ENCODE data around the gene NDUFS4.
"Not testable (repeated sequence)": the region's sequence is repeated elsewhere in the genome, so short reads cannot be mapped to it uniquely, and the experiment has no call there.

The NDUFS4 gene

GRCh38 chr5:53560506-53561191 is at the start of gene NDUFS4:
NDUFS4 (plus strand) TSS chr5:53560639; CDS start chr5:53560663, 24 bp downstream.
- peak; percentile 64 to 75 (median 67) for DNase-seq (ENCODE audit: low read depth in 3 of 3)

- no peak for DNase-seq (ENCODE audit: low read depth in 3 of 3)
These were observed 47.9 kb upstream of the NDUFS4 start for GRCh38 chr5:53512539-53512938.

GRCh38 chr5:53515988-53516387 is 44.5 kb upstream of the NDUFS4 start:
- no peak for DNase-seq (ENCODE audit: low read depth in 3 of 3)

GRCh38 chr5:53520813-53521212 is 39.6 kb upstream of the NDUFS4 start:
- DNase-seq (ENCODE audit: low read depth in 3 of 3), result no peak

- no peak for DNase-seq (ENCODE audit: low read depth in 3 of 3)
These were observed 22.7 kb upstream of the NDUFS4 start for GRCh38 chr5:53537711-53538110.

- DNase-seq (ENCODE audit: low read depth in 3 of 3), result not testable (repeated sequence)
These were observed 19.7 kb upstream of the NDUFS4 start for GRCh38 chr5:53540739-53541138.

GRCh38 chr5:53541859-53542258 is 18.6 kb upstream of the NDUFS4 start:
- no peak for DNase-seq (ENCODE audit: low read depth in 3 of 3)

- no peak for DNase-seq (ENCODE audit: low read depth in 3 of 3)
These were observed 17.5 kb upstream of the NDUFS4 start for GRCh38 chr5:53542926-53543325.

GRCh38 chr5:53543401-53543800 is 17.0 kb upstream of the NDUFS4 start:
- no peak for DNase-seq (ENCODE audit: low read depth in 3 of 3)

GRCh38 chr5:53545744-53546143 is 14.7 kb upstream of the NDUFS4 start:
- DNase-seq (ENCODE audit: low read depth in 3 of 3), result no peak

GRCh38 chr5:53547226-53547625 is 13.2 kb upstream of the NDUFS4 start:
- no peak for DNase-seq (ENCODE audit: low read depth in 3 of 3)

GRCh38 chr5:53548501-53548900 is 11.9 kb upstream of the NDUFS4 start:
- DNase-seq (ENCODE audit: low read depth in 3 of 3), result not testable (repeated sequence)

- no peak for DNase-seq (ENCODE audit: low read depth in 3 of 3)
These were observed 10.6 kb upstream of the NDUFS4 start for GRCh38 chr5:53549792-53550191.

GRCh38 chr5:53552561-53552960 is 7.9 kb upstream of the NDUFS4 start:
- DNase-seq (ENCODE audit: low read depth in 3 of 3), result no peak

GRCh38 chr5:53554444-53554843 is 6.0 kb upstream of the NDUFS4 start:
- DNase-seq (ENCODE audit: low read depth in 3 of 3), result no peak

GRCh38 chr5:53555160-53555559 is 5.3 kb upstream of the NDUFS4 start:
- DNase-seq (ENCODE audit: low read depth in 3 of 3), result no peak

- no peak for DNase-seq (ENCODE audit: low read depth in 3 of 3)
These were observed 4.4 kb upstream of the NDUFS4 start for GRCh38 chr5:53556001-53556400.

GRCh38 chr5:53557386-53557785 is 3.1 kb upstream of the NDUFS4 start:
- DNase-seq (ENCODE audit: low read depth in 3 of 3), result no peak

GRCh38 chr5:53558966-53559365 is 1.5 kb upstream of the NDUFS4 start:
- DNase-seq (ENCODE audit: low read depth in 3 of 3), result no peak

GRCh38 chr5:53560028-53560427 is 411 bp upstream of the NDUFS4 start:
- DNase-seq (ENCODE audit: low read depth in 3 of 3), result no peak

- no peak for DNase-seq (ENCODE audit: low read depth in 3 of 3)
These were observed 8.0 kb downstream of the NDUFS4 start for GRCh38 chr5:53568401-53568800.

- DNase-seq (ENCODE audit: low read depth in 3 of 3), result no peak
These were observed 8.4 kb downstream of the NDUFS4 start for GRCh38 chr5:53568871-53569270.

GRCh38 chr5:53569453-53569852 is 9.0 kb downstream of the NDUFS4 start:
- DNase-seq (ENCODE audit: low read depth in 3 of 3), result no peak

GRCh38 chr5:53571403-53571802 is 11.0 kb downstream of the NDUFS4 start:
- no peak for DNase-seq (ENCODE audit: low read depth in 3 of 3)
